ENCODE data around the gene ZNF382. TPM values are rescaled to one million over a fixed set of nuclear protein-coding genes. Genes with fewer than 3 reads are reported as not detected.

The ZNF382 gene
- total RNA-seq, 1 donor from 2014 or later: 7.9 TPM

DNA sequence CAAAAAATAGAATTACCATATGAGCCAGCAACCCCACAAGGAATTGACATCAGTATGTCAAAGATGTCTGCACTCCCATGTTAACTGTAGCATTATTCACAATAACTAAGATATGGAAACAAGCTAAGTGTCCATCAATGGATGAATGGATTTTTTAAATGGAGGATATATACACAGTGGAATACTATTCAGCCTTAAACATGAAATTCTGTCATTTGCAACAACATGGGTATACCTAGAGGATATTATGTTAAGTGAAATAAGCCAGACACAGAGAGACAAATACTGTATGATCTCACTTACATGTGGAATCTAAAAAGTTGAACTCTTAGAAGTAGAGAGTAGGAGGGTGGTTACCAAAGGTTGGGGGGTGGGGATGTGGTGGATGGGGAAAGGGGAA, 74.3 kb downstream of the ZNF382 start:
- no peak for DNase-seq (ENCODE audit: low spot score)

Other genes with a start within 250 kb of the ZNF382 start
- 11.9 TPM for gene ZFP14, start 226.1 kb upstream of the ZNF382 start, total RNA-seq
- 10.2 TPM for gene ZFP82, start 186.7 kb upstream of the ZNF382 start, total RNA-seq
- gene ZNF566, start 115.8 kb upstream of the ZNF382 start, total RNA-seq: 19.9 TPM
- gene ZNF260, start 77.0 kb upstream of the ZNF382 start, total RNA-seq: 17.6 TPM
- 20.0 TPM for gene ZNF529, start 32.0 kb upstream of the ZNF382 start, total RNA-seq
- gene ZNF461, start 61.5 kb downstream of the ZNF382 start, total RNA-seq: 16.2 TPM
- 10.3 TPM for gene ZNF567, start 82.3 kb downstream of the ZNF382 start, total RNA-seq
- 2.8 TPM for gene ZNF850, start 167.5 kb downstream of the ZNF382 start, total RNA-seq
- 11.3 TPM for gene ZNF790, start 233.1 kb downstream of the ZNF382 start, total RNA-seq
- gene ZNF345, start 245.6 kb downstream of the ZNF382 start, total RNA-seq: 9.8 TPM